Measurements from ENCODE around the gene SRSF7.
"Not testable (repeated sequence)": the region's sequence is repeated elsewhere in the genome, so short reads cannot be mapped to it uniquely, and the experiment has no call there.

SRSF7 gene

GRCh38 chr2:38751596-38752410, 642 bp upstream of the SRSF7 start:
- DNase-seq: no peak

- DNase-seq: peak; percentile 60 to 61
Observed at GRCh38 chr2:38750011-38750890, 910 bp downstream of the SRSF7 start.

- DNase-seq: no peak
Observed at GRCh38 chr2:38748943-38749804, 2.0 kb downstream of the SRSF7 start.

GRCh38 chr2:38748391-38748790, 2.8 kb downstream of the SRSF7 start:
- no peak for DNase-seq

- DNase-seq: no peak
Observed at GRCh38 chr2:38747819-38748218, 3.3 kb downstream of the SRSF7 start.

GRCh38 chr2:38747007-38747424, 4.1 kb downstream of the SRSF7 start:
- DNase-seq: no peak

- no peak for DNase-seq
Observed at GRCh38 chr2:38745267-38745666, 5.9 kb downstream of the SRSF7 start.

- no peak for DNase-seq
Observed at GRCh38 chr2:38744399-38744780, 6.8 kb downstream of the SRSF7 start.

GRCh38 chr2:38743672-38744398, 7.3 kb downstream of the SRSF7 start:
- DNase-seq: no peak

GRCh38 chr2:38742797-38743559, 8.2 kb downstream of the SRSF7 start:
- peak in 1 of 2 donors; percentile 44 for DNase-seq

GRCh38 chr2:38740851-38741731, 10.1 kb downstream of the SRSF7 start:
- DNase-seq: peak; percentile 26 to 69

GRCh38 chr2:38739524-38739923, 11.6 kb downstream of the SRSF7 start:
- DNase-seq: no peak

- DNase-seq: no peak
Observed at GRCh38 chr2:38737925-38738324, 13.2 kb downstream of the SRSF7 start.

- not testable (repeated sequence) for DNase-seq
Observed at GRCh38 chr2:38737000-38737698, 14.0 kb downstream of the SRSF7 start.

- DNase-seq: no peak
Observed at GRCh38 chr2:38735999-38736320, 15.2 kb downstream of the SRSF7 start.

GRCh38 chr2:38734299-38735058, 16.7 kb downstream of the SRSF7 start:
- DNase-seq: no peak

GRCh38 chr2:38733300-38733971, 17.7 kb downstream of the SRSF7 start:
- DNase-seq: no peak

- DNase-seq: no peak
Observed at GRCh38 chr2:38731684-38732221, 19.4 kb downstream of the SRSF7 start.
